ENCODE data around the gene CYSTM1.

The CYSTM1 gene

GRCh38 chr5:140292212-140293036 is 117.4 kb downstream of the CYSTM1 start:
- no peak for TF ChIP-seq POLR2A (IDR thresholded peaks at IDR 0.05; ENCODE audit: low read depth, low read length)
- no peak for DNase-seq (ENCODE audit: insufficient read length, low spot score)
- peak; percentile 77 for FAIRE-seq

Data from H54 (cell line).